SK-N-SH (cell line): ENCODE measurements around the gene VWA5B1. TPM values are rescaled to one million over a fixed set of nuclear protein-coding genes. Genes with fewer than 3 reads are reported as not detected.

ENCODE experiments used
- CTCF ChIA-PET: fragments of 300-600, 350-600 bp; formaldehyde crosslinking; extraction: SDS; loops from one replicate; lab custom pipeline; 2021; lab: Yijun Ruan, JAX
- POLR2A ChIA-PET: fragments of 350-600 bp; sonication (Branson Sonifier 250); formaldehyde crosslinking; extraction: SDS; loops from one replicate; lab custom pipeline; 2020; ENCODE audit warnings: antibody characterized with exemption, inconsistent platforms; lab: Yijun Ruan, JAX
- DNase-seq: peaks from one replicate; pipeline ENCODE4 v3.0.0; 2012
- H2AFZ ChIP-seq: fragments of 200-600 bp; sonication (generic); 2 replicates; pipeline ENCODE4 v1.8.1; 2016; ENCODE audit warnings: antibody characterized with exemption, mild to moderate bottlenecking, low read depth
- H3F3A ChIP-seq: fragments of 200-600 bp; sonication (generic); replicated peaks from 2 replicates; pipeline ENCODE3; 2016; ENCODE audit warnings: antibody characterized with exemption, mild to moderate bottlenecking; ENCODE audit not compliant: insufficient read depth
- H3K27ac ChIP-seq, 2 experiments: fragments of 200-500 bp in 1 of 2; fragments of 200-600 bp in 1 of 2; sonication (Bioruptor generic) in 1 of 2; sonication (generic), shearing (Covaris generic) in 1 of 2; 2 replicates each; pipeline versions ENCODE4 v1.5.1 to v1.6.1; 2014 to 2016; ENCODE audit warnings: low read depth in 2 of 2, inconsistent platforms in 1 of 2, low read length in 1 of 2, mild to moderate bottlenecking in 1 of 2, mixed read lengths in 1 of 2
- H3K27me3 ChIP-seq: fragments of 200-600 bp; sonication (generic), shearing (Covaris generic); 2 replicates; pipeline ENCODE4 v1.6.1; 2016; ENCODE audit warnings: mixed run types; ENCODE audit not compliant: insufficient read depth
- H3K36me3 ChIP-seq, 2 experiments: fragments of 200-500 bp in 1 of 2; fragments of 200-600 bp in 1 of 2; sonication (Bioruptor generic) in 1 of 2; sonication (generic) in 1 of 2; replicated peaks in 1 of 2; 2 replicates each; pipeline versions ENCODE3 to v1.5.1; 2014 to 2016; ENCODE audit warnings: low read length in 1 of 2, mild to moderate bottlenecking in 1 of 2; ENCODE audit not compliant: insufficient read depth in 2 of 2, control insufficient read depth in 1 of 2
- H3K4me1 ChIP-seq, 2 experiments: fragments of 200-500 bp in 1 of 2; fragments of 200-600 bp in 1 of 2; sonication (Bioruptor generic) in 1 of 2; sonication (generic), shearing (Covaris generic) in 1 of 2; 2 replicates each; pipeline versions ENCODE4 v1.5.1 to v1.6.1; 2014 to 2016; ENCODE audit warnings: low read depth in 1 of 2, low read length in 1 of 2, mixed run types in 1 of 2; ENCODE audit not compliant: insufficient read depth in 2 of 2, control insufficient read depth in 1 of 2
- H3K4me2 ChIP-seq: fragments of 200-600 bp; sonication (generic), shearing (Covaris generic); 2 replicates; pipeline ENCODE4 v1.6.1; 2017; ENCODE audit warnings: mixed run types
- H3K4me3 ChIP-seq, 2 experiments: fragments of 200-500 bp in 1 of 2; fragments of 200-600 bp in 1 of 2; sonication (Bioruptor generic) in 1 of 2; sonication (generic), shearing (Covaris generic) in 1 of 2; 2 replicates each; pipeline versions ENCODE4 v1.5.1 to v1.8.1; 2014 to 2016; ENCODE audit warnings: low read depth in 2 of 2, inconsistent platforms in 1 of 2, low read length in 1 of 2, mild to moderate bottlenecking in 1 of 2, mixed read lengths in 1 of 2, moderate library complexity in 1 of 2
- H3K79me2 ChIP-seq: fragments of 200-600 bp; sonication (generic); 2 replicates; pipeline ENCODE4 v1.8.1; 2017; ENCODE audit warnings: mild to moderate bottlenecking; ENCODE audit not compliant: insufficient read depth
- H3K9ac ChIP-seq: fragments of 200-600 bp; sonication (generic); 2 replicates; pipeline ENCODE4 v1.6.1; 2017; ENCODE audit warnings: mixed run types
- H3K9me2 ChIP-seq: fragments of 200-600 bp; sonication (generic); 2 replicates; pipeline ENCODE4 v1.6.1; 2017; ENCODE audit warnings: mixed run types
- H3K9me3 ChIP-seq: fragments of 200-600 bp; sonication (generic); 2 replicates; pipeline ENCODE4 v1.6.1; 2017; ENCODE audit warnings: mixed run types, mild to moderate bottlenecking, moderate library complexity
- H4K20me1 ChIP-seq: fragments of 200-600 bp; sonication (generic); 2 replicates; pipeline ENCODE4 v1.6.1; 2017; ENCODE audit warnings: mild to moderate bottlenecking, mixed run types; ENCODE audit not compliant: insufficient read depth
- CTCF ChIP-seq: fragments of 200-600 bp; sonication (generic); IDR thresholded peaks from 2 replicates; pipeline ENCODE4 v1.6.1; 2017; ENCODE audit warnings: antibody characterized with exemption, mild to moderate bottlenecking, moderate library complexity
- ELF1 ChIP-seq: IDR thresholded peaks from 2 replicates; pipeline ENCODE4 v1.4.0; 2012
- FOSL2 ChIP-seq: IDR thresholded peaks from 2 replicates; pipeline ENCODE4 v1.4.0; 2012; ENCODE audit warnings: low read depth, mild to moderate bottlenecking, moderate library complexity, borderline replicate concordance
- FOXM1 ChIP-seq: IDR thresholded peaks from 2 replicates; pipeline ENCODE4 v1.4.0; 2012; ENCODE audit warnings: low read depth, mild to moderate bottlenecking
- GABPA ChIP-seq: IDR thresholded peaks from 2 replicates; pipeline ENCODE4 v1.4.0; 2012; ENCODE audit warnings: low read depth, mild to moderate bottlenecking
- GATA2 ChIP-seq: sonication (generic); formaldehyde crosslinking; IDR thresholded peaks from 2 replicates; pipeline ENCODE4 v1.5.0; 2020; ENCODE audit warnings: mild to moderate bottlenecking, missing genetic modification reagents
- JUND ChIP-seq: IDR thresholded peaks from 2 replicates; pipeline ENCODE4 v1.4.0; 2012
- MEF2A ChIP-seq: IDR thresholded peaks from 2 replicates; pipeline ENCODE4 v1.4.0; 2012; ENCODE audit warnings: low read depth, borderline replicate concordance
- RAD21 ChIP-seq: IDR thresholded peaks from 2 replicates; pipeline ENCODE4 v1.6.1; 2012; ENCODE audit warnings: mild to moderate bottlenecking, low read length
- RCOR1 ChIP-seq: fragments of 150-350 bp; IDR thresholded peaks from 2 replicates; pipeline ENCODE4 v1.6.1; 2017; ENCODE audit warnings: antibody characterized with exemption, low read length
- RXRA ChIP-seq: IDR thresholded peaks from 2 replicates; pipeline ENCODE4 v1.4.0; 2012; ENCODE audit warnings: low read depth, mild to moderate bottlenecking, borderline replicate concordance
- TEAD4 ChIP-seq: IDR thresholded peaks from 2 replicates; pipeline ENCODE4 v1.4.0; 2012; ENCODE audit warnings: mild to moderate bottlenecking, borderline replicate concordance; ENCODE audit not compliant: insufficient read depth
- USF2 ChIP-seq: fragments of 150-350 bp; IDR thresholded peaks from 2 replicates; pipeline ENCODE4 v1.6.1; 2017; ENCODE audit warnings: antibody characterized with exemption, low read length, low read depth, borderline replicate concordance
- YY1 ChIP-seq: IDR thresholded peaks from 2 replicates; pipeline ENCODE4 v1.4.0; 2012; ENCODE audit warnings: low read depth, mild to moderate bottlenecking
- WGBS: methylation state at CpG from one replicate; pipeline ENCODE4 v1.1.6; 2017; ENCODE audit warnings: low lambda C conversion rate; 5-methylcytosine and 5-hydroxymethylcytosine counted together
- polyA plus RNA-seq, 3 experiments: library from polyadenylated mRNA; depleted of rRNA; stranded (reverse); fragments of >200 nt; gene quantifications; 2 replicates each; pipeline ENCODE4 v1.2.3, GENCODE V29; 2012
- TF ChIP-seq, protein P1 (sequence below): IDR thresholded peaks from 2 replicates; pipeline ENCODE4 v1.6.1; 2012; ENCODE audit warnings: mild to moderate bottlenecking, low read depth, low read length, moderate library complexity

VWA5B1 gene
- polyA plus RNA-seq, 1 of the 3 experiments (the other 2 are of a cell fraction): not detected

GRCh38 chr1:20318521-20318920 lies 27.8 kb downstream of the VWA5B1 start:
- no peaks in the 10 kb centered on the region for H3K36me3 ChIP-seq
- DNase-seq: no peak
- TF ChIP-seq RAD21: no peak
- TF ChIP-seq CTCF: no peak
- no peak for TF ChIP-seq YY1
- TF ChIP-seq ELF1: no peak
- TF ChIP-seq TEAD4: no peak
- no peak for TF ChIP-seq RXRA
- TF ChIP-seq GATA2 (CRISPR knock-in tag): no peak
- no peak for TF ChIP-seq USF2
- TF ChIP-seq, protein P1, sequence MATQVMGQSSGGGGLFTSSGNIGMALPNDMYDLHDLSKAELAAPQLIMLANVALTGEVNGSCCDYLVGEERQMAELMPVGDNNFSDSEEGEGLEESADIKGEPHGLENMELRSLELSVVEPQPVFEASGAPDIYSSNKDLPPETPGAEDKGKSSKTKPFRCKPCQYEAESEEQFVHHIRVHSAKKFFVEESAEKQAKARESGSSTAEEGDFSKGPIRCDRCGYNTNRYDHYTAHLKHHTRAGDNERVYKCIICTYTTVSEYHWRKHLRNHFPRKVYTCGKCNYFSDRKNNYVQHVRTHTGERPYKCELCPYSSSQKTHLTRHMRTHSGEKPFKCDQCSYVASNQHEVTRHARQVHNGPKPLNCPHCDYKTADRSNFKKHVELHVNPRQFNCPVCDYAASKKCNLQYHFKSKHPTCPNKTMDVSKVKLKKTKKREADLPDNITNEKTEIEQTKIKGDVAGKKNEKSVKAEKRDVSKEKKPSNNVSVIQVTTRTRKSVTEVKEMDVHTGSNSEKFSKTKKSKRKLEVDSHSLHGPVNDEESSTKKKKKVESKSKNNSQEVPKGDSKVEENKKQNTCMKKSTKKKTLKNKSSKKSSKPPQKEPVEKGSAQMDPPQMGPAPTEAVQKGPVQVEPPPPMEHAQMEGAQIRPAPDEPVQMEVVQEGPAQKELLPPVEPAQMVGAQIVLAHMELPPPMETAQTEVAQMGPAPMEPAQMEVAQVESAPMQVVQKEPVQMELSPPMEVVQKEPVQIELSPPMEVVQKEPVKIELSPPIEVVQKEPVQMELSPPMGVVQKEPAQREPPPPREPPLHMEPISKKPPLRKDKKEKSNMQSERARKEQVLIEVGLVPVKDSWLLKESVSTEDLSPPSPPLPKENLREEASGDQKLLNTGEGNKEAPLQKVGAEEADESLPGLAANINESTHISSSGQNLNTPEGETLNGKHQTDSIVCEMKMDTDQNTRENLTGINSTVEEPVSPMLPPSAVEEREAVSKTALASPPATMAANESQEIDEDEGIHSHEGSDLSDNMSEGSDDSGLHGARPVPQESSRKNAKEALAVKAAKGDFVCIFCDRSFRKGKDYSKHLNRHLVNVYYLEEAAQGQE: no peak
- no peak for TF ChIP-seq FOXM1
- TF ChIP-seq GABPA: no peak
- TF ChIP-seq FOSL2: no peak
- TF ChIP-seq JUND: no peak
- TF ChIP-seq MEF2A: no peak
- TF ChIP-seq RCOR1: no peak
- H3K9me3 ChIP-seq: no peaks in the 10 kb centered on the region
- no peak overlapping the region for H3K4me2 ChIP-seq
- no peaks in the 10 kb centered on the region for H3K79me2 ChIP-seq
- H4K20me1 ChIP-seq: no peaks in the 10 kb centered on the region
- 86% methylated on average over 8 of the region's 14 CpGs for WGBS
- H3K27me3 ChIP-seq: peaks cover 5% of the 10 kb centered on the region; the same call in 1 of the 2 replicates
- no peaks in the 10 kb centered on the region for H3K9me2 ChIP-seq
- no peak overlapping the region for H3K27ac ChIP-seq
- H3F3A ChIP-seq: no peaks in the 10 kb centered on the region
- ChIA-PET POLR2A (no interaction called here), CTCF (interaction anchor here (0.9 kb wide), 1 partner anchor 85 kb away, joined by 3 read pairs; no protein-coding TSS in a partner anchor)
- H3K4me3 ChIP-seq: no peak overlapping the region
- no peak overlapping the region for H3K9ac ChIP-seq
- H3K4me1 ChIP-seq: peaks cover 0 to 21% of the 10 kb centered on the region in 2 experiments; a peak in 1 of 4 replicates
- no peak overlapping the region for H2AFZ ChIP-seq
